CD14-positive monocyte (primary cell): Measurements from ENCODE around the gene C10orf71. TPM values are rescaled to one million over a fixed set of nuclear protein-coding genes. Genes with fewer than 3 reads are reported as not detected.

Experiments used
- DNase-seq, 3 donors: peaks; one replicate each; pipeline ENCODE4 v3.0.0-alpha.2; 2011 to 2022
- H2AFZ ChIP-seq: 2 replicates; pipeline ENCODE4 v1.6.0; 2012; ENCODE audit warnings: mild to moderate bottlenecking, low read depth, low read length, inconsistent platforms; ENCODE audit not compliant: insufficient read depth, poor library complexity, severe bottlenecking
- H3K27ac ChIP-seq, 2 donors: 1 replicate in 1 of 2; 2 replicates in 1 of 2; pipeline ENCODE4 v1.5.1; 2012 to 2013; ENCODE audit warnings: low read length in 2 of 2, control low read depth in 1 of 2, inconsistent platforms in 1 of 2, low read depth in 1 of 2, mild to moderate bottlenecking in 1 of 2
- H3K27me3 ChIP-seq, 2 donors: one replicate each; pipeline versions ENCODE4 v1.6.0 to v1.6.1; 2011 to 2013; ENCODE audit warnings: low read length in 2 of 2; ENCODE audit not compliant: control insufficient read depth in 2 of 2, insufficient read depth in 2 of 2
- H3K36me3 ChIP-seq, 2 donors: replicated peaks in 1 of 2; 1 replicate in 1 of 2; 2 replicates in 1 of 2; pipeline versions ENCODE4 v1.5.1 to v1.6.1; 2012 to 2013; ENCODE audit warnings: low read length in 2 of 2, control low read depth in 1 of 2, inconsistent platforms in 1 of 2, mild to moderate bottlenecking in 1 of 2; ENCODE audit not compliant: insufficient read depth in 2 of 2, control insufficient read depth in 1 of 2
- H3K4me1 ChIP-seq, 2 donors: 1 replicate in 1 of 2; 2 replicates in 1 of 2; pipeline versions ENCODE4 v1.5.1 to v1.6.1; 2012 to 2013; ENCODE audit warnings: low read length in 2 of 2, control low read depth in 1 of 2, inconsistent platforms in 1 of 2, mild to moderate bottlenecking in 1 of 2, moderate library complexity in 1 of 2; ENCODE audit not compliant: insufficient read depth in 2 of 2, control insufficient read depth in 1 of 2
- H3K4me2 ChIP-seq: replicated peaks from 2 replicates; pipeline ENCODE3; 2012; ENCODE audit warnings: low read length, moderate library complexity, mild to moderate bottlenecking; ENCODE audit not compliant: poor library complexity, severe bottlenecking; ENCODE audit errors: extremely low read depth
- H3K4me3 ChIP-seq, 3 experiments: fragments of 200-600 bp in 1 of 3; sonication (generic) in 1 of 3; replicated peaks in 1 of 3; 1 replicate in 2 of 3; 2 replicates in 1 of 3; pipeline ENCODE4 v1.5.1; 2011 to 2013; ENCODE audit warnings: low read length in 3 of 3, mild to moderate bottlenecking in 3 of 3, control low read depth in 2 of 3, low read depth in 2 of 3, inconsistent platforms in 1 of 3, moderate library complexity in 1 of 3
- H3K79me2 ChIP-seq: 2 replicates; pipeline ENCODE4 v1.6.0; 2012; ENCODE audit warnings: mild to moderate bottlenecking, control low read depth, inconsistent platforms, low read length, moderate library complexity; ENCODE audit not compliant: insufficient read depth
- H3K9ac ChIP-seq: 2 replicates; pipeline ENCODE4 v1.6.0; 2017; ENCODE audit warnings: low read length, mild to moderate bottlenecking; ENCODE audit not compliant: insufficient read depth, poor library complexity, severe bottlenecking
- H3K9me3 ChIP-seq, 2 donors: replicated peaks in 1 of 2; 1 replicate in 1 of 2; 2 replicates in 1 of 2; pipeline versions ENCODE4 v1.5.1 to v1.6.1; 2012 to 2013; ENCODE audit warnings: low read length in 2 of 2, control low read depth in 1 of 2; ENCODE audit not compliant: control insufficient read depth in 1 of 2, insufficient read depth in 1 of 2
- H4K20me1 ChIP-seq: 2 replicates; pipeline ENCODE4 v1.6.0; 2012; ENCODE audit warnings: mild to moderate bottlenecking, low read length, control low read depth, moderate library complexity; ENCODE audit not compliant: insufficient read depth
- H3K27ac Mint-ChIP-seq, 7 donors: one replicate each; pipeline ENCODE4 v1.8.0; 2020; ENCODE audit warnings: mild to moderate bottlenecking in 7 of 7, mixed read lengths in 7 of 7, moderate library complexity in 6 of 7, inconsistent platforms in 2 of 7
- H3K27me3 Mint-ChIP-seq, 3 donors: one replicate each; pipeline ENCODE4 v1.8.0; 2021 to 2022; ENCODE audit warnings: low read depth in 3 of 3, mild to moderate bottlenecking in 3 of 3, mixed read lengths in 3 of 3, moderate library complexity in 3 of 3, inconsistent platforms in 1 of 3
- H3K36me3 Mint-ChIP-seq, 2 donors: one replicate each; pipeline ENCODE4 v1.8.0; 2020; ENCODE audit warnings: mixed read lengths in 2 of 2, inconsistent platforms in 1 of 2, mild to moderate bottlenecking in 1 of 2
- H3K4me1 Mint-ChIP-seq: one replicate; pipeline ENCODE4 v1.8.0; 2020; ENCODE audit warnings: mild to moderate bottlenecking, mixed read lengths
- H3K4me3 Mint-ChIP-seq, 2 donors: one replicate each; pipeline ENCODE4 v1.8.0; 2020; ENCODE audit warnings: mild to moderate bottlenecking in 2 of 2, mixed read lengths in 2 of 2, moderate library complexity in 1 of 2
- H3K9me3 Mint-ChIP-seq, 7 donors: one replicate each; pipeline ENCODE4 v1.8.0; 2020 to 2022; ENCODE audit warnings: mixed read lengths in 7 of 7, mild to moderate bottlenecking in 6 of 7, moderate library complexity in 6 of 7, inconsistent platforms in 2 of 7
- WGBS: methylation state at CpG from one replicate; pipeline ENCODE4 v1.1.5; 2013; ENCODE audit warnings: missing lambda C conversion rate; ENCODE audit not compliant: insufficient coverage; 5-methylcytosine and 5-hydroxymethylcytosine counted together
- intact Hi-C, 2 donors: fragments of 100-400 bp; cut with micrococcal nuclease; formaldehyde crosslinking; loops; one replicate each; pipeline versions ENCODE4 v1.15.0 to v1.15.1; 2023
- polyA plus RNA-seq, 3 donors: library from polyadenylated mRNA; depleted of rRNA in 1 of 3; unstranded in 2 of 3; stranded (reverse) in 1 of 3; fragments of 300-500 nt in 2 of 3; fragments of >200 nt in 1 of 3; fragmentation: Illumina TruSeq in 2 of 3; gene quantifications; 1 replicate in 2 of 3; 2 replicates in 1 of 3; pipeline ENCODE4 v1.2.3, GENCODE V29; 2012 to 2021
- TF ChIP-seq, protein P1 (sequence below): fragments of 200-600 bp; IDR thresholded peaks from one replicate; pipeline ENCODE4 v1.8.0; 2022; ENCODE audit warnings: antibody characterized with exemption, mild to moderate bottlenecking

C10orf71 gene
- polyA plus RNA-seq, 3 donors, result not detected

DNA sequence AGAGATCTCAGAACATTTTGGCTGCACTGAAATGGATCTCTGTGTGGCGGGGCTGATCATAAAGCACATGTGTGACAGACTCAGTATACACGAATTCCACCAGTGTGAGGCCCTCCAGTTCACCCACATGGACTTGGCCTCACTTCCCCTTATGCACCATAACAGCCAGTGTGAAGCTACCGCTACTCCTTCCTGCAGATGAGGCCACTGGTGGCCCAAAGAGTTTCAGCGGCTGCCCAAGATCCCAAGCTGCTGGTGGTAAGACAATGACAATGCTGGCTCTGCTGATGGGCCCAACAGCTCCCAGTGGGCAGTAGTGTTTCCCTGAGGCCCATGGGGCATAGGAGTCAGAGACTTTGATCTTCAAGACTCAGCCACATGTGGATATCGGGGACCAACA lies 21.0 kb upstream of the C10orf71 start:
- Histone ChIP-seq H3K9me3 (no peaks in the 10 kb centered on the region), H3K36me3 (no peaks in the 10 kb centered on the region), H2AFZ (no peak overlapping the region), H3K79me2 (no peaks in the 10 kb centered on the region), H3K4me1 (peaks cover 48 to 57% of the 10 kb centered on the region in 2 donors), H3K4me3 (no peak overlapping the region), H3K27ac (no peak overlapping the region), H3K9ac (no peak overlapping the region), H3K4me2 (no peak overlapping the region), H4K20me1 (no peaks in the 10 kb centered on the region), H3K27me3 (no peaks in the 10 kb centered on the region)
- H3K4me1 Mint-ChIP-seq, result peaks cover 52% of the 10 kb centered on the region
- no peak overlapping the region for H3K4me3 Mint-ChIP-seq
- WGBS, result 48% methylated on average over 4 of the region's 5 CpGs
- DNase-seq, result peak; percentile 36 to 57 (median 39)
- H3K36me3 Mint-ChIP-seq, result peaks cover 0 to 3% of the 10 kb centered on the region in 2 donors
- H3K27ac Mint-ChIP-seq, result peak overlapping the region in 1 of 7 donors; percentile 80
- intact Hi-C loops, result loop anchor here in 1 of 2 donors (5.0 kb wide), 1 partner anchor 44 kb away; no protein-coding TSS in a partner anchor
- peaks cover 0 to 6% (median 3%) of the 10 kb centered on the region in 3 donors for H3K27me3 Mint-ChIP-seq
- peaks cover 0 to 4% (median 0%) of the 10 kb centered on the region in 7 donors for H3K9me3 Mint-ChIP-seq
- TF ChIP-seq, protein P1, sequence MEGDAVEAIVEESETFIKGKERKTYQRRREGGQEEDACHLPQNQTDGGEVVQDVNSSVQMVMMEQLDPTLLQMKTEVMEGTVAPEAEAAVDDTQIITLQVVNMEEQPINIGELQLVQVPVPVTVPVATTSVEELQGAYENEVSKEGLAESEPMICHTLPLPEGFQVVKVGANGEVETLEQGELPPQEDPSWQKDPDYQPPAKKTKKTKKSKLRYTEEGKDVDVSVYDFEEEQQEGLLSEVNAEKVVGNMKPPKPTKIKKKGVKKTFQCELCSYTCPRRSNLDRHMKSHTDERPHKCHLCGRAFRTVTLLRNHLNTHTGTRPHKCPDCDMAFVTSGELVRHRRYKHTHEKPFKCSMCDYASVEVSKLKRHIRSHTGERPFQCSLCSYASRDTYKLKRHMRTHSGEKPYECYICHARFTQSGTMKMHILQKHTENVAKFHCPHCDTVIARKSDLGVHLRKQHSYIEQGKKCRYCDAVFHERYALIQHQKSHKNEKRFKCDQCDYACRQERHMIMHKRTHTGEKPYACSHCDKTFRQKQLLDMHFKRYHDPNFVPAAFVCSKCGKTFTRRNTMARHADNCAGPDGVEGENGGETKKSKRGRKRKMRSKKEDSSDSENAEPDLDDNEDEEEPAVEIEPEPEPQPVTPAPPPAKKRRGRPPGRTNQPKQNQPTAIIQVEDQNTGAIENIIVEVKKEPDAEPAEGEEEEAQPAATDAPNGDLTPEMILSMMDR, result no peak

DNA sequence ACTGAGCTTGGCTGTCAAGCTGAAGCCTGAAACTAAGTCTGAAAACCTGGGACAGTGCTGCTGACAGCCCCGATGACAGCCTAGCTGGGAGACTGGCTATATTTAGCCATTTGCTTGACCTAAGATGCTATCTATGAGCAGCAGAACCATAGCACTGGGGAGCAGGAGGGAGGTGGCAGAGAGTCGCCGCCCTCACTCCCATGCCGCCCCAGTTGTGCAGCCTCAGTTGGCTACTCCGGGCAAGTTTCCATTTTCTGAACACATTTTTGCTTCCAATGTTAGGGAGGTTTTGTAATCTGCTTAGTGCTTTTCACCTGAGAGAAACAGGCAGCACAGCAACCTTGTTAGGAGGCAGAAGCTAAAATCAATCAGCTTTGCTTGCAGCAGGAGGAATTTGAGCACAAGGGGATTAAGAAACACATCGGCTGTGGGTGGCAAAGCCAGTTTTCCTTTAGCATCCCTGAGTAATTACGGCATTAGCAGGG lies 20.4 kb upstream of the C10orf71 start:
- H4K20me1 ChIP-seq, result no peaks in the 10 kb centered on the region
- no peak overlapping the region for H3K27ac ChIP-seq
- peaks cover 48 to 57% of the 10 kb centered on the region in 2 donors for H3K4me1 ChIP-seq
- DNase-seq, result no peak
- Mint-ChIP-seq H3K36me3 (peaks cover 0 to 3% of the 10 kb centered on the region in 2 donors), H3K27ac (no peak overlapping the region), H3K27me3 (peaks cover 0 to 6% (median 3%) of the 10 kb centered on the region in 3 donors), H3K9me3 (peaks cover 0 to 4% (median 0%) of the 10 kb centered on the region in 7 donors), H3K4me1 (peaks cover 52% of the 10 kb centered on the region), H3K4me3 (no peak overlapping the region)
- intact Hi-C loops, result loop anchor here in 1 of 2 donors (5.0 kb wide), 1 partner anchor 44 kb away; no protein-coding TSS in a partner anchor
- no peak overlapping the region for H3K4me3 ChIP-seq
- 85% methylated on average over 3 of the region's 7 CpGs for WGBS
- H3K9me3 ChIP-seq, result no peaks in the 10 kb centered on the region
- no peaks in the 10 kb centered on the region for H3K79me2 ChIP-seq
- H3K27me3 ChIP-seq, result no peaks in the 10 kb centered on the region
- TF ChIP-seq, protein P1, result no peak
- no peak overlapping the region for H3K9ac ChIP-seq
- no peaks in the 10 kb centered on the region for H3K36me3 ChIP-seq
- no peak overlapping the region for H3K4me2 ChIP-seq
- H2AFZ ChIP-seq, result no peak overlapping the region
